Endothelial cell of umbilical vein (primary cell): ENCODE data around the gene DIO2. TPM values are rescaled to one million over a fixed set of nuclear protein-coding genes. Genes with fewer than 3 reads are reported as not detected.
A peak's percentile ranks its signal among the peaks of the same experiment; 100 is the strongest.

Source experiments
- Bru-seq: library from RNA; stranded (reverse); fragments of 400-500 nt; gene quantifications from one replicate; lab custom pipeline; 2021; lab: Mats Ljungman, UMichigan
- BruChase-seq, 2 experiments: library from RNA; stranded (reverse); fragments of 400-500 nt; gene quantifications; one replicate each; lab custom pipeline; 2021; lab: Mats Ljungman, UMichigan
- BruUV-seq: library from RNA; stranded (reverse); fragments of 400-500 nt; replicated peaks from 2 replicates; lab custom pipeline; 2021; lab: Mats Ljungman, UMichigan
- CTCF ChIA-PET: fragments of 300-600, 350-600 bp; sonication (Branson Sonifier 250); formaldehyde crosslinking; loops from one replicate; lab custom pipeline; 2021; ENCODE audit warnings: antibody characterized with exemption, inconsistent platforms; lab: Charles Lee
- POLR2A ChIA-PET: fragments of 300-600, 350-600 bp; sonication (Branson Sonifier 250); formaldehyde crosslinking; loops from one replicate; lab custom pipeline; 2021; ENCODE audit warnings: antibody characterized with exemption, inconsistent platforms; lab: Charles Lee
- DNase-seq: peaks from one replicate; pipeline ENCODE4 v3.0.0-alpha.2; 2011; ENCODE audit warnings: low read depth, low spot score
- FAIRE-seq: peaks from 2 replicates; lab custom pipeline; 2011; peaks lifted over from hg19 to GRCh38; lab: Jason Lieb, UNC
- H2AFZ ChIP-seq: 2 replicates; pipeline ENCODE4 v1.6.0; 2012; ENCODE audit warnings: low read depth, low read length, control low read depth, inconsistent platforms
- H3K27ac ChIP-seq: 2 replicates; pipeline ENCODE4 v1.5.1; 2011; ENCODE audit warnings: low read depth, mild to moderate bottlenecking, control low read depth, low read length, moderate library complexity; ENCODE audit not compliant: insufficient read depth
- H3K27me3 ChIP-seq, 2 experiments: 2 replicates each; pipeline versions ENCODE4 v1.6.0 to v1.6.1; 2011; ENCODE audit warnings: low read length in 2 of 2, mixed read lengths in 1 of 2; ENCODE audit not compliant: control insufficient read depth in 2 of 2, insufficient read depth in 2 of 2
- H3K36me3 ChIP-seq, 2 experiments: 2 replicates in 1 of 2; 3 replicates in 1 of 2; pipeline ENCODE4 v1.5.1; 2011; ENCODE audit warnings: low read length in 2 of 2, mild to moderate bottlenecking in 1 of 2, moderate library complexity in 1 of 2; ENCODE audit not compliant: control insufficient read depth in 2 of 2, insufficient read depth in 2 of 2; ENCODE audit errors: extremely low read depth in 1 of 2
- H3K4me1 ChIP-seq: 3 replicates; pipeline ENCODE4 v1.5.1; 2011; ENCODE audit warnings: mild to moderate bottlenecking, low read length; ENCODE audit not compliant: control insufficient read depth, insufficient read depth; ENCODE audit errors: extremely low read depth
- H3K4me2 ChIP-seq: 2 replicates; pipeline ENCODE4 v1.6.1; 2011; ENCODE audit warnings: low read length, control low read depth, mixed read lengths; ENCODE audit not compliant: insufficient read depth
- H3K4me3 ChIP-seq, 3 experiments: fragments of 200-600 bp in 1 of 3; sonication (generic), shearing (Covaris generic) in 1 of 3; replicated peaks in 1 of 3; 2 replicates each; pipeline ENCODE4 v1.5.1; 2011 to 2016; ENCODE audit warnings: control low read depth in 3 of 3, low read length in 3 of 3, mild to moderate bottlenecking in 2 of 3, inconsistent platforms in 1 of 3, low read depth in 1 of 3, moderate library complexity in 1 of 3; ENCODE audit not compliant: insufficient read depth in 1 of 3
- H3K79me2 ChIP-seq: 2 replicates; pipeline ENCODE4 v1.6.0; 2012; ENCODE audit warnings: low read length, inconsistent platforms; ENCODE audit not compliant: control insufficient read depth, insufficient read depth
- H3K9ac ChIP-seq: replicated peaks from 2 replicates; pipeline ENCODE3; 2011; ENCODE audit warnings: low read length, control low read depth; ENCODE audit not compliant: insufficient read depth; ENCODE audit errors: extremely low read depth
- H3K9me1 ChIP-seq: replicated peaks from 3 replicates; pipeline ENCODE4 v1.6.0; 2011; ENCODE audit warnings: mild to moderate bottlenecking, low read length; ENCODE audit not compliant: control insufficient read depth, insufficient read depth; ENCODE audit errors: extremely low read depth
- H3K9me3 ChIP-seq: replicated peaks from 2 replicates; pipeline ENCODE4 v1.5.1; 2012; ENCODE audit warnings: low read length, inconsistent platforms; ENCODE audit not compliant: control insufficient read depth, insufficient read depth
- H4K20me1 ChIP-seq: replicated peaks from 2 replicates; pipeline ENCODE3; 2011; ENCODE audit warnings: mild to moderate bottlenecking, low read length; ENCODE audit not compliant: control insufficient read depth, insufficient read depth; ENCODE audit errors: extremely low read depth
- CTCF ChIP-seq, 2 donors: IDR thresholded peaks; 1 replicate in 1 of 2; 2 replicates in 1 of 2; pipeline ENCODE4 v1.5.1; 2011; ENCODE audit warnings: low read length in 2 of 2, mild to moderate bottlenecking in 2 of 2, moderate library complexity in 2 of 2, control low read depth in 1 of 2, inconsistent platforms in 1 of 2, low read depth in 1 of 2; ENCODE audit not compliant: insufficient read depth in 1 of 2; ENCODE audit errors: extremely low read depth in 1 of 2
- EZH2 ChIP-seq: IDR thresholded peaks from 2 replicates; pipeline ENCODE4 v1.6.1; 2012; ENCODE audit warnings: borderline replicate concordance, low read depth, mild to moderate bottlenecking, moderate library complexity, low read length, inconsistent platforms; ENCODE audit not compliant: severe bottlenecking
- FOS ChIP-seq: IDR thresholded peaks from 2 replicates; pipeline ENCODE4 v1.6.1; 2011; ENCODE audit warnings: mild to moderate bottlenecking, low read length, moderate library complexity, borderline replicate concordance; ENCODE audit not compliant: insufficient read depth
- GATA2 ChIP-seq: IDR thresholded peaks from 2 replicates; pipeline ENCODE4 v1.7.0; 2011; ENCODE audit warnings: low read depth, mild to moderate bottlenecking, moderate library complexity, mixed read lengths, low read length; ENCODE audit not compliant: insufficient read length, insufficient read depth
- JUN ChIP-seq: IDR thresholded peaks from 2 replicates; pipeline ENCODE4 v1.6.1; 2011; ENCODE audit warnings: borderline replicate concordance, low read depth; ENCODE audit not compliant: insufficient read length, insufficient read depth
- MAX ChIP-seq: IDR thresholded peaks from 2 replicates; pipeline ENCODE4 v1.6.1; 2011; ENCODE audit not compliant: insufficient read depth, insufficient read length
- MYC ChIP-seq: IDR thresholded peaks from one replicate; pipeline ENCODE4 v1.6.1; 2011; ENCODE audit warnings: mild to moderate bottlenecking, low read depth, low read length
- POLR2A ChIP-seq: IDR thresholded peaks from 2 replicates; pipeline ENCODE4 v1.6.1; 2012; ENCODE audit warnings: low read depth, mild to moderate bottlenecking, control low read depth, low read length
- POLR2AphosphoS5 ChIP-seq: IDR thresholded peaks from 2 replicates; pipeline ENCODE4 v1.6.1; 2012; ENCODE audit warnings: low read depth, mild to moderate bottlenecking, control low read depth, low read length, moderate library complexity; ENCODE audit not compliant: insufficient read depth
- dilution Hi-C: fragments of 300-500 bp; cut with MboI; formaldehyde crosslinking; loops from one replicate; pipeline ENCODE4 v1.15.0; 2019; ENCODE audit warnings: low sequenced_read_pairs; ENCODE audit not compliant: extremely low pct_ligation_motif_present
- intact Hi-C: fragments of 100-400 bp; cut with micrococcal nuclease; formaldehyde crosslinking; loops from one replicate; pipeline ENCODE4 v1.10.0; 2022
- long read RNA-seq: library from polyadenylated mRNA; stranded (forward); transcript quantifications from one replicate; pipeline ENCODE4 v2.0.0, GENCODE V29; 2021
- polyA minus RNA-seq, 3 experiments: library from RNA; depleted of rRNA, polyadenylated mRNA; stranded (reverse); fragments of >200 nt; gene quantifications; 1 replicate in 1 of 3; 2 replicates in 2 of 3; pipeline ENCODE4 v1.2.3, GENCODE V29; 2011
- polyA plus RNA-seq, 4 experiments: library from polyadenylated mRNA; depleted of rRNA in 3 of 4; stranded (reverse) in 3 of 4; unstranded in 1 of 4; fragments of >200 nt; gene quantifications; 2 replicates each; pipeline versions ENCODE4 v1.2.1 to v1.2.3, GENCODE V29; 2011 to 2012; ENCODE audit warnings: missing spikeins in 1 of 4
- total RNA-seq: library from RNA; stranded (reverse); gene quantifications from 2 replicates; pipeline ENCODE4 v1.2.3, GENCODE V29; 2021

DIO2 gene
- total RNA-seq: 0.75 TPM in 1 of 2 replicates, not detected in the other
- polyA plus RNA-seq: 0.22 and 0.32 TPM in 2 replicates
- 0.17 and 0.22 TPM in 2 replicates for polyA plus RNA-seq (2011; cell fraction: cytosol; rRNA removed)
- 0.78 and 1.1 TPM in 2 replicates for polyA plus RNA-seq (2011; cell fraction: nucleus; rRNA removed)
- 2.0 and 2.1 TPM in 2 replicates for polyA plus RNA-seq (2012)
- polyA minus RNA-seq: 1.5 and 5.2 TPM in 2 replicates
- polyA minus RNA-seq (2011; cell fraction: cytosol; rRNA and poly(A)+ RNA removed): 27.8 TPM
- polyA minus RNA-seq (2011; cell fraction: nucleus; rRNA and poly(A)+ RNA removed): 0.53 and 1.2 TPM in 2 replicates
- Bru-seq, nascent RNA: percentile 21 among the genes with signal in this experiment
- BruChase-seq, experiment 1, labeled RNA remaining after a 6-hour chase: percentile 26 among the genes with signal in this experiment
- percentile 22 among the genes with signal in this experiment for BruChase-seq, experiment 2, labeled RNA remaining after a 2-hour chase
- long read RNA-seq: 0 reads

- H3K27ac ChIP-seq: no peak within 1 kb of the TSS
These were observed at the start of gene DIO2 for GRCh38 chr14:80211153-80212022. Gene DIO2, minus strand, starts transcription at chr14:80211504. Its CDS starts 32 bp downstream, at chr14:80211472.

More at GRCh38 chr14:80211153-80212022, at the start of gene DIO2:
- peak; percentile 3 for DNase-seq
- TF ChIP-seq MAX: no peak
- TF ChIP-seq MYC: no peak
- no peak for TF ChIP-seq POLR2AphosphoS5
- TF ChIP-seq EZH2: no peak
- TF ChIP-seq GATA2: no peak
- TF ChIP-seq POLR2A: no peak
- TF ChIP-seq JUN: no peak
- no peak for TF ChIP-seq FOS
- TF ChIP-seq CTCF (IDR thresholded peaks at IDR 0.05; ENCODE audit: extremely low read depth in 1 of 2, insufficient read depth in 1 of 2, low read depth in 1 of 2, low read length in 2 of 2): no peak
- Histone ChIP-seq H3K36me3 (no peaks in the 10 kb centered on the region), H3K9ac (no peak within 1 kb of the TSS), H3K9me3 (no peaks in the 10 kb centered on the region), H3K4me1 (no peaks in the 10 kb centered on the region), H3K79me2 (no peaks in the 10 kb centered on the region), H2AFZ (no peak within 1 kb of the TSS), H3K27me3 (peaks cover 0 to 2% of the 10 kb centered on the region in 2 experiments), H3K4me2 (no peak within 1 kb of the TSS), H4K20me1 (no peaks in the 10 kb centered on the region), H3K4me3 (no peak within 1 kb of the TSS), H3K9me1 (no peaks in the 10 kb centered on the region)
- ChIA-PET POLR2A (interaction anchor here (0.6 to 0.7 kb wide), 3 partner anchors 730 to 1190 kb away, joined by 3 to 4 read pairs (median 3); no protein-coding TSS in a partner anchor), CTCF (interaction anchor here (0.5 to 0.6 kb wide), 2 partner anchors 34 to 272 kb away, joined by 3 read pairs; no protein-coding TSS in a partner anchor)
- dilution Hi-C loops: no loop called here
- no peak for FAIRE-seq
- intact Hi-C loops: loop anchor here (2.0 to 10.0 kb wide), 4 partner anchors 151 to 1197 kb away; no protein-coding TSS in a partner anchor
- BruUV-seq: no TSS peak
